NCI-H748 (cell line): Measurements from ENCODE around the gene TMEM106C.

ENCODE experiments used
- DNase-seq: peaks from one replicate; lab custom pipeline; 2025; ENCODE audit not compliant: unreplicated experiment; lab: John Stamatoyannopoulos, UW

The TMEM106C gene

DNA sequence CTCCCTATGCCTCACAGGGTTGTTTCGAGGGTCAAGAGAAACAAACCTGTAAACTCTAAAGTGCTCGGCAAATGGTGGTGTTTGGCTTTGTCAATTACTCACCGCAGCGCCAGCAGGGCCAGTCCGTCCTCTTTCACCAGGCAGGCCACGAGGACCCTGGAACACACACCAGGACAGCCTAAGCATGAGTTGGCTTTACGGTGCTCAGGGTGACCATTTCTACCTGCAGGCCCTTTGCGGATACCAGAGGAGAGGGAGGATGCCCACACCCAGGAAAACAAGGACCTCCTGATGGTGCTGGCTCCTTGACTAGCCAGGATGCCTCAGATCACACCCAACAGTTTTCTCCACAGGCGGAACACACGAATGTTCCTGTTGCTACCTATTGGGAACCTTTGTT is 29.4 kb downstream of the TMEM106C start:
- DNase-seq: no peak

DNA sequence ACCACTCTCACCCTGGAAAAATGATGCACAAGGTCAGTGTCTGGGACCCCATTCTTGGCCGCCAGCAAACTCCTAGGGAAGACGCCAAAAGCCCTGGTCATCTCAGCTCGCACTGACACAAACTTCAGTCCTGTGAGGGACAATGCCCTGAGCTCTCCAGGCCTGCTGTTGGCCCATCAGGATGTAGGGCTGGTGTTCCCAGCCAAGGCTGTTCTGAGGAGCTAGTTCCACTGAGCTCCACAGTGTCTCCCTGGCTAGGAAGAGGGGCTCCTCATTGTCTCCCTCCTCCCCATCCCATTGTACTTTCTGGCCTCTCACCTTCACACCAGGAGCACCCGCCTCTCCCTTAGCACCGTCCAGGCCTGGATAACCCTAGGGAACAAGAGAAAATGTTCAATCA is 30.1 kb downstream of the TMEM106C start:
- no peak for DNase-seq

- DNase-seq: no peak
Observed at GRCh38 chr12:47995981-47996401, 32.6 kb downstream of the TMEM106C start.

- DNase-seq: no peak
Observed at GRCh38 chr12:47997321-47997720, 33.9 kb downstream of the TMEM106C start.

DNA sequence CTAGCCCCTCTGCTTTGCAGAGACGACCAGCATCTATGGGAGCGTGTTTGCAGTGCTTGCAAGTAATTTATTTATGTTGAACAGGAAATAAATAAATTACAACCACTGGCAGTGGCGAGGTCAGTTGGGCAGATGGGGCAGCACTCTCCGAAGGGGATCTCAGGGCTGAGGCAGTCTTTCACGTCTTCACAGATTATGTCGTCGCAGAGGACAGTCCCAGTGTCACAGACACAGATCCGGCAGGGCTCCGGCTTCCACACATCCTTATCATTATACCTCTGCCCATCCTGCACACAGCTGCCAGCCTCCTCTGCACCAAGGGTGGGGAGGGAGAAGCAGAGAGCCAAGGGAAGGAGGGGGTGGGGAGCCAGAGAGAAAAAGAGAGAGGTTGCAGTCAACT is 36.4 kb downstream of the TMEM106C start:
- DNase-seq: no peak

DNA sequence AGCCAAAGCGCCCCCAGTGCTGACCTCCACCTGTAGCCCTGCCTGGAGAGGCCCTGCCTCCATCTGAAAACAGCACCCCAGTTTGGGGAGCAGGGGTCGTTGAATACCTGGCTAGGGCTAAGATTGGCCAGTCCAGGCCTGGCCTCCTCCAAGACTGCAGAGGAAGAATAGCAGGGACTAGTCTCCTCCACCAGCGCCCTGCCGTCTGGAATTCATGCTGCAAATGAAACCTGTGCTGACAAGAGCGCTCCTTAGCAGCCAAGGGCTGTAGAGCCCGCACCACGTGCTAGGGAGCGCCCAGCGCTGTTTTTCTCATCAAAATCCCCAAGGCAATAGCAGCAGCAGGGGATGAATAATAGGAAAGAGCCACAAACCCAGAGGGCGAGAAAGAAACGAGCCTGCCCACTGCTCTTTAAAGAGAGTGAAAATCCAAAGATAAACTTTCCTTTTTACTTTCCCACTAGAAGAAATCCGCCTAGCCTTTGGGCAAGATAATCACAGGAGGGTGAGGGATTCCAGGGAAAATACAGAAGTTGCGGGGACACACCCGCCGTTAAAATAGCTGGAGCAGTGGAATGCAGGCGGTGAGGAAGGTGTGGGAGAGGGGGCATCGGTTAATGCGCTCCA is 37.6 kb downstream of the TMEM106C start:
- peak; percentile 75 for DNase-seq

DNA sequence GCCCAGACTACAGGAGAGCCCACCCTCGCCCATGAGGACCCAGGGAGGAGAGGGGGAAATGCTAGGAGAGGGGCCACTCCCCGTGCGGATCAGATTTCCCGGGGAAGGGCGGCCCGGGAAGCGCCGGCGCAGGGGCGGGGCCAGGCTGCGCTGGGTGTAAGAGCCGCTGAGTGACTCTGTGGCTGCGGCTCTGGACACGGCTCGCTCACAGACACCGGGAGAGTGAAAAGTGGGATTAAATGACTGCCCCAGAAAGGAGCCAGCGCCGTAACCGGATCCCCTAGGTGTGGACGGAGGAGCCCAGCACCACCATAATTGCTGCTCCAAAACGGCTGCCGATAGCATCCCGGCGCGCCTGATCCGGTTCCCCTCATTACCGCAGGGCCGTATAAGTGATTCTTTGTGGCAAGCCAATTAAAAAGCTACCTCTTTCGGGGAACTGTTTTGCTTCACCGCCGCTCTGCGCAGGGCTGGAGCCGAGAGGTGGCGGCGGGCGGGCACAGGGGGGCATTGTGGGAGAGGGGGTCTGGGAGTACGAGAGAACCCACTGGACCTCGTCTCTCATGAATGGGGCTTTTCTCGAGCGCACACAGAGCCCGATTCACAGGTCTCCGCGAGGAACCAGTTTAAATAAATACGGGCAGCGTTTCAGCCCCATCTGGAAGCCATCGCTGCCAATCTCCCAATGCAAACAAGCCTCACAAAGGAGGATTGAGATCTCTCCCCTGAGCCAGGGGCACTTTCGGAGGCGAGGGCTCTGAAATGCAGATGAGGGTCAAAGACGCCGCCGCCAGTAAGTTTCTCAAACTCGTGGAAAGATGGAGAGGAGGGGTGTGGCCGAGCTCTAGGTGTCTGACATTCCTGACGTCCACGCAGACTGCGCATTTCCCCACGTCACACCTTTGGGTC is 38.4 kb downstream of the TMEM106C start:
- DNase-seq: peak; percentile 89

GRCh38 chr12:48002414-48002730 is 39.0 kb downstream of the TMEM106C start:
- DNase-seq: no peak

DNA sequence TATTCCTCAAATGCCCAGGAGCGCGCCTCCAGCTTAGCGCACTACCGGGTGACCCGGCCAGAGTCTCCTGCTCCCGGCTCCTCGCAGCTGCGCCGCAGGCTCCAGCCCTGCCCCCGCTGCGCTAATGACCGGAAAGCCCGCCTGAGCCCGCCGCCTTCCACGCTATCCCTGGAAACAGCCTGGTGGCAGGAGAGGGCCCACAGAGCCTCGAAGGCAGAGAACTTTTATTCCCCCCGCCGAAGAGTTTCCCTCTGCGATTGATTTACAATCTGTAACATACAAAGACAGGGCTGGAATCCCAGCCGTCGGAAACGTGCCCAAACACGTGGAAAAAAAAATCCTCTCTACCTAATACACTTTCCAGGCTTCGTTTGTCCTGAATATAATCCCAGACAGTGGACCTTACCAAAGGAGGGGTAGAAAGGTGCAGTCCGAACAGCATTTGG is 39.4 kb downstream of the TMEM106C start:
- peak; percentile 82 for DNase-seq

GRCh38 chr12:48003226-48004052 is 40.0 kb downstream of the TMEM106C start:
- DNase-seq: peak; percentile 64

GRCh38 chr12:48004053-48004941 is 40.9 kb downstream of the TMEM106C start, which contains the start of gene COL2A1:
Gene COL2A1 (minus strand): TSS chr12:48004476. CDS start chr12:48004321, 155 bp downstream.
- DNase-seq: peak; percentile 91

GRCh38 chr12:48005001-48005749 is 41.8 kb downstream of the TMEM106C start:
- peak; percentile 72 for DNase-seq

DNA sequence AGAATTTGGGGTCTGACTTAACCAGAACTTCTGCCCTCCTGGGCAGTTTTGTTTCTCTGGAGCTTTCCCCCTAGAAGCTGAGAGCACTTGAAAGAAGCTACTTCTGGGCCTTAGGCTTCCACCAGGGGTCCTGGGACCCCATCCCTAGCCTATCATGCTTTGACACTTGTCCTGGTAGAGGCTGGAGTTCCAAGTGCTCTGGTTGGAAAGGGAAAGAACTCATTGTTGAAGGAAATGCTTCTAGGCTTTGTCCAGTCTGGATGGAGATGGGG is 42.3 kb downstream of the TMEM106C start:
- no peak for DNase-seq

- no peak for DNase-seq
Observed at GRCh38 chr12:48007206-48007605, 43.8 kb downstream of the TMEM106C start.

- DNase-seq: no peak
Observed at GRCh38 chr12:48008349-48008748, 45.0 kb downstream of the TMEM106C start.

- no peak for DNase-seq
Observed at GRCh38 chr12:48008950-48009349, 45.6 kb downstream of the TMEM106C start.

DNA sequence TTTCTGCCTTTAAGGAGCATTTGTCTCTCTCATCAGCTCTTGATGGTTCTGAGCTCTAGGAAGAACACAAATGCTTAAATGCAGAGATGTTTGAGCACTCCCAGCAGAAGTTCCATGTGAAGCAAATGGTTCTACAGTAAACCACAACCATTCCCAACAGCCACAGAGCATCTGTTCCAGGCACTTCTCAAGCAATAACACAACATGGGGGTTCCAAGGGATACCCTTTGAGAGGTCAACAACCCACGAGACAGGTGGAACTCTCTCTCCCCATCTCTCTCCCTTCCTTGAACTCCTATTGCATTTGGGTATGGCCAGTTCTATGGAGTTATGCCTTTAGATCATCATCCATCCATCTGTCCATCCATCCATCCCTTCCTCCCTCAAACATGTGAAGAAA is 46.1 kb downstream of the TMEM106C start:
- DNase-seq: no peak

DNA sequence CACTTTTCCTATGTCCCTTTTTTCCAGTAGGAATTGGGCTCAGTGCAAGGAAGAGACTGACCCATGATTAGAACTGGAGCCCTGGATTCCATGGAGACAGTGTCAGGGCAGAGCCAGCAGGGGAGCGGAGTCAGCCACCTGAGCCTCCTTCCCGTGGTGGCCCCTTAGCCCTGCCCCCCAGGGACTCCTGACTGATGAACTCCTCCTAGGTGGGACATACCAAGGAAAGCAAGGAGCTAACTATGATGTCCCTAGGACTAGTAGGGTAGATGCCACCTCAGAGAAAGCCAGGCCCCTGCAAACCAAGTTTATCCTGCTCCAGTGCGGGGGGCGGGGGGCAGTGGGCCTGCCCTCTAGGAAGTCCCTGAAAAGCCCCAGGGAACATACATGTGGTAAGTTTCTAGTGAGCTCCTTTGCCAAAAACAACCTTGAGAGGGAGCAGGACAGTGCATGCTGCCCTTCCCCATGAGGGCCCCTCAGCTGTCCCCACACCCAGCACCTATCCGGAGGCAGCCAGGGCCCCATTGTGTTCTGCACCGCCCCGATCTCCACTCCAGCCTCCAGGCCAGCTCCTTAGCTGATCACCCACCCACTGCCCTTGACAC is 47.1 kb downstream of the TMEM106C start:
- DNase-seq: no peak

- no peak for DNase-seq
Observed at GRCh38 chr12:48012070-48012469, 48.7 kb downstream of the TMEM106C start.

DNA sequence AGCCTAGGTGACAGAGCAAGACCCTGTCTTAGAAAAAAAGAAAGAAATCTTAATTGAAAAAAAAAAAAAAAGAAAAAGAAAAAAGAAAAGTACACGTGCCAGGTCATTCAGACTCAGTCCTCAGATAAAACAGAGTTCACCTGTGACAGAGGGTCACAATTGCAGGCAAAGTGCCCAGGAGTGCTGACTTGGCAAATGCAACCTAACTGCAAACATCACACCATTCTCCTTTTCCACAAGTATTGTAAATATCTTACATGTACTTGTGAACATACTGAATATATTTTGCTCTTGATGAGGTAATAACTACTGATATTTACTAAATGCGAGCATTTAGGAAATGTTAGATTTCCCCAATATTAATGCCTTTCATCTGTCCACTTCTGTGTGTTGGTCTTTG is 49.9 kb downstream of the TMEM106C start:
- no peak for DNase-seq
